Osteocyte (in vitro differentiated cells): Measurements from ENCODE around the gene ITIH6. TPM values are rescaled to one million over a fixed set of nuclear protein-coding genes. Genes with fewer than 3 reads are reported as not detected.
"Not testable (repeated sequence)": the region's sequence is repeated elsewhere in the genome, so short reads cannot be mapped to it uniquely, and the experiment has no call there.

ENCODE experiments used
- DNase-seq: peaks from one replicate; pipeline ENCODE4 v3.0.0; 2021; ENCODE audit warnings: mixed read lengths; ENCODE audit not compliant: unreplicated experiment; ENCODE audit errors: extremely low spot score
- H3K27ac Mint-ChIP-seq: one replicate; pipeline ENCODE4 v1.8.0; 2021; ENCODE audit warnings: mild to moderate bottlenecking, mixed read lengths; ENCODE audit not compliant: unreplicated experiment
- H3K27me3 Mint-ChIP-seq: one replicate; pipeline ENCODE4 v1.8.0; 2021; ENCODE audit warnings: mixed read lengths; ENCODE audit not compliant: unreplicated experiment
- H3K36me3 Mint-ChIP-seq: one replicate; pipeline ENCODE4 v1.8.0; 2021; ENCODE audit warnings: mixed read lengths; ENCODE audit not compliant: unreplicated experiment
- H3K4me1 Mint-ChIP-seq: one replicate; pipeline ENCODE4 v1.8.0; 2021; ENCODE audit warnings: mixed read lengths; ENCODE audit not compliant: unreplicated experiment
- H3K4me3 Mint-ChIP-seq: one replicate; pipeline ENCODE4 v1.8.0; 2021; ENCODE audit warnings: mild to moderate bottlenecking, moderate library complexity, mixed read lengths; ENCODE audit not compliant: unreplicated experiment
- H3K9me3 Mint-ChIP-seq: one replicate; pipeline ENCODE4 v1.8.0; 2021; ENCODE audit warnings: mixed read lengths; ENCODE audit not compliant: unreplicated experiment
- CTCF ChIP-seq: fragments of 200-600 bp; sonication (generic); IDR thresholded peaks from 2 replicates; pipeline ENCODE4 v1.5.0; 2021; ENCODE audit warnings: antibody characterized with exemption, mild to moderate bottlenecking, moderate library complexity
- long read RNA-seq: library from polyadenylated mRNA; unstranded; transcript quantifications from one replicate; pipeline ENCODE4 v2.0.0, GENCODE V29; 2021
- total RNA-seq: library from RNA; stranded (reverse); gene quantifications from 2 replicates; pipeline ENCODE4 v1.2.1, GENCODE V29; 2021

ITIH6 gene
- total RNA-seq, result not detected in 2 replicates
- long read RNA-seq, result 0 reads

- peaks cover 7% of the 10 kb centered on the region for H3K9me3 Mint-ChIP-seq
- no peaks in the 10 kb centered on the region for H3K27me3 Mint-ChIP-seq
- no peak within 1 kb of the TSS for H3K4me3 Mint-ChIP-seq
- no peak for TF ChIP-seq CTCF
- no peaks in the 10 kb centered on the region for H3K36me3 Mint-ChIP-seq
- peaks cover 15% of the 10 kb centered on the region for H3K4me1 Mint-ChIP-seq
- no peak within 1 kb of the TSS for H3K27ac Mint-ChIP-seq
- peak; percentile 67 for DNase-seq
These were observed at the start of gene ITIH6 for GRCh38 chrX:54798137-54798536. TSS of gene ITIH6 (minus strand) at chrX:54798255. CDS start at chrX:54798210, 45 bp downstream.

- H3K4me1 Mint-ChIP-seq, DNase-seq, H3K4me3 Mint-ChIP-seq, H3K27me3 Mint-ChIP-seq, H3K27ac Mint-ChIP-seq, H3K36me3 Mint-ChIP-seq: not testable (repeated sequence)
- peaks cover 27% of the 10 kb centered on the region for H3K9me3 Mint-ChIP-seq
These were observed 49.6 kb upstream of the ITIH6 start for GRCh38 chrX:54847700-54848099.

- peaks cover 10% of the 10 kb centered on the region for H3K4me1 Mint-ChIP-seq
- H3K4me3 Mint-ChIP-seq, result no peak overlapping the region
- no peak overlapping the region for H3K27ac Mint-ChIP-seq
- H3K27me3 Mint-ChIP-seq, result peaks cover 4% of the 10 kb centered on the region
- no peaks in the 10 kb centered on the region for H3K36me3 Mint-ChIP-seq
- peaks cover 18% of the 10 kb centered on the region for H3K9me3 Mint-ChIP-seq
- TF ChIP-seq CTCF, result no peak
- no peak for DNase-seq
These were observed 45.0 kb upstream of the ITIH6 start for GRCh38 chrX:54843050-54843449.

GRCh38 chrX:54842607-54843006 lies 44.6 kb upstream of the ITIH6 start:
- TF ChIP-seq CTCF, result no peak
- Mint-ChIP-seq H3K4me1 (peaks cover 10% of the 10 kb centered on the region), H3K36me3 (no peaks in the 10 kb centered on the region), H3K4me3 (no peak overlapping the region), H3K27ac (no peak overlapping the region), H3K9me3 (peaks cover 18% of the 10 kb centered on the region), H3K27me3 (peaks cover 7% of the 10 kb centered on the region)
- DNase-seq, result no peak

GRCh38 chrX:54841184-54841874 lies 43.3 kb upstream of the ITIH6 start:
- H3K9me3 Mint-ChIP-seq, result peaks cover 25% of the 10 kb centered on the region
- not testable (repeated sequence) for H3K4me3 Mint-ChIP-seq, H3K4me1 Mint-ChIP-seq, H3K27me3 Mint-ChIP-seq, H3K36me3 Mint-ChIP-seq, DNase-seq
- H3K27ac Mint-ChIP-seq, result peak overlapping the region; percentile 56

- Mint-ChIP-seq H3K4me1 (peaks cover 10% of the 10 kb centered on the region), H3K4me3 (no peak overlapping the region), H3K27ac (no peak overlapping the region), H3K36me3 (no peaks in the 10 kb centered on the region), H3K27me3 (peaks cover 14% of the 10 kb centered on the region), H3K9me3 (peaks cover 21% of the 10 kb centered on the region)
- TF ChIP-seq CTCF, result no peak
- no peak for DNase-seq
These were observed 40.5 kb upstream of the ITIH6 start for GRCh38 chrX:54838583-54838982.
